IPS-18c (cell line): ENCODE measurements around the gene TGFBR3.
"Not testable (repeated sequence)": the region's sequence is repeated elsewhere in the genome, so short reads cannot be mapped to it uniquely, and the experiment has no call there.

Source experiments
- H3K4me3 ChIP-seq: 2 replicates; pipeline ENCODE4 v1.7.0; 2013; ENCODE audit warnings: low read depth, mild to moderate bottlenecking, low read length, moderate library complexity; ENCODE audit not compliant: insufficient read depth
- H3K9me3 ChIP-seq: one replicate; pipeline ENCODE4 v1.6.1; 2013; ENCODE audit warnings: mild to moderate bottlenecking, low read length, moderate library complexity; ENCODE audit not compliant: control insufficient read depth, insufficient read depth

Gene TGFBR3

DNA sequence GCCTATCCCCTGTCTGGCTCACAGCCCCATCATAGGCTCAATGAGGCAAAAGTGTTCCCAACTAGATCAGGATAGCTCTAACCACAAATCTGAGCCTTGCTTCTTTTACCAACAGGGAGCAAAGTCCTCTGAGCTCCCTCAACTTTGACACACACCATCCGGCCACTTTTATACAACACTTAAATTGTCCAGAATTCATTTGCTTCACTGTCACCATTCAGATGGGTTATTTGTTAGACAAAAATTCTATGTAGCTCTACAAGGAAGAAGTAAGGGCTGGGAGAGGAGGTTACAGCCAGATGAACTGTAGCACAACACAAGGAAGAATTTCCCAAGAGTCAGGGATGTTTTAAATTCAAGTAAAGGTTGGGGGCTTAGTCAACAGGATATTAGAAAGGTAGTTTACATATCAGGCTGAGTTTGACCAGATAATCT, 50.8 kb downstream of the TGFBR3 start:
- Histone ChIP-seq H3K9me3 (no peaks in the 10 kb centered on the region), H3K4me3 (no peak overlapping the region)

GRCh38 chr1:91834549-91834948, 51.4 kb downstream of the TGFBR3 start:
- H3K4me3 ChIP-seq, H3K9me3 ChIP-seq: not testable (repeated sequence)

- H3K9me3 ChIP-seq = no peaks in the 10 kb centered on the region
- H3K4me3 ChIP-seq = no peak overlapping the region
Observed at GRCh38 chr1:91833946-91834345, 52.0 kb downstream of the TGFBR3 start.

- H3K9me3 ChIP-seq = no peaks in the 10 kb centered on the region
- no peak overlapping the region for H3K4me3 ChIP-seq
Observed at GRCh38 chr1:91831132-91831930, 54.6 kb downstream of the TGFBR3 start.

DNA sequence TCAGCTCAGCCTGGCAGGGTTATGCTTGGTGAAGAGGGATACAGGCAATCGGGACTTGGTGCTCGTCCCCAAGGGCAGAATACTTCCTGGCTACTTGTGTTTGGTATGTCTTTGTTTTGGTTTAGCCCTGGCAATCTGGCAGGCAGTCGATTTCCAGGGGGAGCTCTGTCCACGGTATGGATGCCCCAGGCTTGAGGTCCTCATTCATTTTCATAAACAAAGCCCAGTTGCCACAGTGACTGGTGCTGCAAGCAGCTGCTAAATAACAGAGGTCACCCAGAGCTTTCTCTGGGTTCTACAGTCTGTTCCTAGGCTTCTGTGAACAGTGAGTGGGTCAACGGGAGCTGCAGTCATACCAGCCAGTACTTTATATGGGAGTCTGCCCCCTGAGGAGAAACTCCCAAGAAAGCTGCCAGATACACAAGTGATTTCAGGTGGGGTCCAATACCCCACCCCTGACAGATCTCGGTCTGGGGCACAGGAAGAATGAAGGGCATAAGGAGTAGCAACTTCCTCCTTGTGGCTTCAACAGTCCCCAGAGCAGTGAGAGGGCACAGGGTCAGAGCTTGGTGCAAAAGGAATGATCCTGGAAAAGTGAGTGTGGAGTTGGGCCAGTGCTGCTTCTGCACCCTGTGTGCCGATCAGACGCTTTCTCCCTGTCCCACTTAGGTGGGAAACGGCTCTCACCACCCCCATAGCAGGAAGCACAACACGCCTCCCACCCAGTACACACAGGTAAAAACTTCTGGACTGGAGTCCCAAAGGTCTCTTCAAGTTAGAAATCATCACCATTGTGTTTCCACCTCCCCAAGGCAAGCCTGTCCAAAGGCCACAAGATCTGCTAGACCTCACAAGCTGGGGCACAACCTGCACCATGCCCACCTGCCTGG, 55.5 kb downstream of the TGFBR3 start:
- no peaks in the 10 kb centered on the region for H3K9me3 ChIP-seq
- no peak overlapping the region for H3K4me3 ChIP-seq

- Histone ChIP-seq H3K4me3 (no peak overlapping the region), H3K9me3 (no peaks in the 10 kb centered on the region)
Observed at GRCh38 chr1:91829293-91830153, 56.4 kb downstream of the TGFBR3 start.

- Histone ChIP-seq H3K4me3 (no peak overlapping the region), H3K9me3 (no peaks in the 10 kb centered on the region)
Observed at GRCh38 chr1:91828583-91829281, 57.2 kb downstream of the TGFBR3 start.

GRCh38 chr1:91827459-91828321, 58.3 kb downstream of the TGFBR3 start:
- no peak overlapping the region for H3K4me3 ChIP-seq
- H3K9me3 ChIP-seq = no peaks in the 10 kb centered on the region

DNA sequence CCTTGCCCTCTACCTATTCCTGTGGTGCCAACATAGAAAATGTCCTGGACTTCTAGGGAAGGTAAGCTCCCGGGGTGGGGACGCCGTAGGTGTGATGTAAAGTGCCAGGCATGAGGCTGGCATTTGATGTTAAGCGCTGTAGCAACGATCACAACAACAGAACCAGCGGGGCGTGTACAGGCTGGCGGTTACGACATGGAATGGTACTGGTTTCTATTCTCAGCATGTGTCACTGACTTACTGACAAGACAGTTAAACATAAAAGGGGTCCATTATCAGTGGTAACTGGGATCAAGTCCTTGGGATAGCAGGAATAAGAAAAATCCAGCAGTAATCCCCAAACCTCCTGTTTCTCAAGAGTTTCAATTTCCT, 58.9 kb downstream of the TGFBR3 start:
- Histone ChIP-seq H3K4me3 (no peak overlapping the region), H3K9me3 (no peaks in the 10 kb centered on the region)

DNA sequence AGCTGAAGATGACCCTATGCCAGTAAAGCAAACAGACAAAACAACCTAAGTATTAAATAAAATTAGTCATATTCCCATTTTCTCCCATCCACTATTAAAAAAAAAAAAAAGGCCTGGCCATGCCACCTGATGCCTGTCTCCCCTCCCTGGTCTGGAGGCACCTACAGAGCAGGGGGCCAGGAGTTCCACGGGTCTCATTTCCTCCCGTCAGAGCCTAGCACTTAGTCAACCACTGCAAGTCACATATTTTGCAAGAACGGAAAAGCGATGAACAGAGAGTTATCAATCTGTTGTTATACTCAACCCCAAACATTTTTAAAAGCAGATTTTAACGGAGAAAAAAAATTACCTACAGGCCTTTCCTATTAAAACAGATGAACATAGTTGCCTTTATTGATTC, 59.3 kb downstream of the TGFBR3 start:
- H3K4me3 ChIP-seq = no peak overlapping the region
- no peaks in the 10 kb centered on the region for H3K9me3 ChIP-seq

DNA sequence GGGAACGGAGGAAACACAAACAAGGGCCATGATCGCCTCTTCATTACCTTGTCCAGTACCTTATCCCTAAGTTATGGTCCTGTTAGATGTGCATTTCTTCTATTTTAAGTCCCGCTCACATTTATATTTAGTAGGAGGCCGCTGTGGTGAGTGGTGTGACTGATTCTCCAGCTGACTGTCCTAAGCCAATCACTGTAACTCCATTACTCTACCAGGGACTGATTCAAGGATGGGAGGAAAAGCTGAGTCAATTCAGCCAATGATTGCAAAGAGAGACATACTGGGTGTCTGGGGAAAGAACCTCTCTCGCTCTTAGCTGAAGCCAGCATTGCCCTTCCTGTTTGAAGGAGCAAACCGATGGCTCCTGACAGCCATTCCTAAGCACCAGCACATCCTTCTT, 59.7 kb downstream of the TGFBR3 start:
- H3K9me3 ChIP-seq = no peaks in the 10 kb centered on the region
- no peak overlapping the region for H3K4me3 ChIP-seq

DNA sequence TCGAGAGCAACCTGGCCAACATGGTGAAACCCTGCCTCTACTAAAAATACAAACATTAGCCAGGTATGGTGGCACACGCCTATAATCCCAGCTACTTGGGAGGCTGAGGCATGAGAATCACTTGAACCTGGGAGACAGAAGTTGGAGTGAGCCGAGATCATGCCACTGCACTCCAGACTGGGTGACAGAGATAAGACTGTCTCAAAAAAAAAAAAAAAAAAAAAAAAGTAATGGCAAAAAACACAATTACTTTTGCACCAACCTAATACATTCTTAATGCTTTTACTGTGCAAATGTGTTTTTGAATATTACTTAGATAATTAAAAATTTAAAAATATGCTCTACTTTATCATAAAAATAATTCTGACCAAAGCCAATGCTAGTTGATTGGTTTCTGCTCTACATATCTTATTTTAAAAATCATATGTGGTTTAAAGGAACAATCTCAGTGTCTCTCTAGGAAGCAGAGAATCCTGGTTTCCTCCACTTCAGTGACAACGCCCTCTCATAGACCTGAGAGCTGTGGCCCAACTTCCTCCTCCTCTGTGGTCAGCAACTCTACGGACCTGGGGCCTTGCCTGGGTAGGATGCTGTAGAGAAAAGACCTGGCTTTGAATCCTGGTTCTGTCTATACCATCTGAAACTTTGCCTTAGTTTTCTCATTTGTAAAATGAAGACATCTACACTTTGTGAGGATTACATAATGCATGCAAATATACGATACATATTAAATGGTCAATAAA, 64.7 kb downstream of the TGFBR3 start:
- Histone ChIP-seq H3K4me3 (no peak overlapping the region), H3K9me3 (no peaks in the 10 kb centered on the region)

- H3K4me3 ChIP-seq = no peak overlapping the region
- H3K9me3 ChIP-seq = no peaks in the 10 kb centered on the region
Observed at GRCh38 chr1:91819038-91819788, 66.7 kb downstream of the TGFBR3 start.

DNA sequence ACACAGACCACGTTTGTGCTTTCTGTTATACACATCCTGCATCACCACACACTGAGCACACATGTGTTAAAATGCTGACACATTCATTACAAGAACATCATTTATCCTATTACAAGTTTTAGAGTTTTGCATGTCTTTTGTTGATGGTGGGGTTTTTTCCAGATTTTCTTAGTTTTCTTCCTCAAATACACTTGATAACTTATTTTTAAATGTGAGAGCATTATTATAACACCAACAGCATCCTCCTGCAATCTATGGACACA, 67.3 kb downstream of the TGFBR3 start:
- Histone ChIP-seq H3K4me3 (no peak overlapping the region), H3K9me3 (no peaks in the 10 kb centered on the region)

GRCh38 chr1:91817211-91817905, 68.6 kb downstream of the TGFBR3 start:
- Histone ChIP-seq H3K4me3 (no peak overlapping the region), H3K9me3 (no peaks in the 10 kb centered on the region)
